ENCODE data around the gene PACSIN3.

DNA sequence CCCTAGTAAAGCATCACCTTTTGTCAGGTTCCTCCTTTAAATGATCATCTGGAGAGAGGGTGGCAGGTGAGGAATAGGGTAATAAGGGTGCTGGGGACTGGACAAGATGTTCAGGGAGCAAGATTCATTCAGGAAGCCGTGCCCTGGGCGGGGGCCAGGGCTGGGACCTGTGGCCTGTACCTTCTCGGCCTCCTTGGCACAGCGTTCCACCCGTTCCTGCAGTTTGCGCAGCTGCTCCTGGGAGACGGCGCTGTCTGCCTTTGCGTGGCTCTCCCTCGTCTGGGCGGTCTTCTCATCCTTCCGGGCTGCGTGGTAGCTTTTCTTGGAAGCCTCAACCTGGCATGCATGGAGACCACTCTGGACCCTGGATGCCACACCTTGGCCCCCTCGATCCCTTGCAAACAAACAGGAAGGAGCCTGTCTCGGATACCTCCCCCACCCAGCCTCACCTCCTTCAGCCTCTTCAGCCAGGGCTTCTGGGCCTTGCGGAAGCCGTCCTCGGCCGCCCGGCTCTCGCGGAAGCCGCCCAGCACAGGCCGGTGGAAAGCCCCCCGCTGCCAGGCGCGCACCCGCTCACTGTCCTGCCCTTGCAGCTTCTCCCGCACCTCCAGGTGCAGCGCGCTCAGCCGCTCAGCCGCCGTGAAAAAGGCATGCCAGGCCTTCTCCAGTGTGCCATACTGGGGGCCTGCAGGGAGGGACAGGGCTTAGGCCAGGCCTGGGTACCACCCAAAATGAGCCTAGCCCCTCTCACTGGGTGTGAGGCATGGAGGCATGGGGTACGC lies 6.0 kb downstream of the PACSIN3 start:
- TF ChIP-seq, protein P1, sequence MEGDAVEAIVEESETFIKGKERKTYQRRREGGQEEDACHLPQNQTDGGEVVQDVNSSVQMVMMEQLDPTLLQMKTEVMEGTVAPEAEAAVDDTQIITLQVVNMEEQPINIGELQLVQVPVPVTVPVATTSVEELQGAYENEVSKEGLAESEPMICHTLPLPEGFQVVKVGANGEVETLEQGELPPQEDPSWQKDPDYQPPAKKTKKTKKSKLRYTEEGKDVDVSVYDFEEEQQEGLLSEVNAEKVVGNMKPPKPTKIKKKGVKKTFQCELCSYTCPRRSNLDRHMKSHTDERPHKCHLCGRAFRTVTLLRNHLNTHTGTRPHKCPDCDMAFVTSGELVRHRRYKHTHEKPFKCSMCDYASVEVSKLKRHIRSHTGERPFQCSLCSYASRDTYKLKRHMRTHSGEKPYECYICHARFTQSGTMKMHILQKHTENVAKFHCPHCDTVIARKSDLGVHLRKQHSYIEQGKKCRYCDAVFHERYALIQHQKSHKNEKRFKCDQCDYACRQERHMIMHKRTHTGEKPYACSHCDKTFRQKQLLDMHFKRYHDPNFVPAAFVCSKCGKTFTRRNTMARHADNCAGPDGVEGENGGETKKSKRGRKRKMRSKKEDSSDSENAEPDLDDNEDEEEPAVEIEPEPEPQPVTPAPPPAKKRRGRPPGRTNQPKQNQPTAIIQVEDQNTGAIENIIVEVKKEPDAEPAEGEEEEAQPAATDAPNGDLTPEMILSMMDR (conservative IDR thresholded peaks at IDR 0.05): no peak
- no peak for TF ChIP-seq ZFX (IDR thresholded peaks at IDR 0.05)
